GM20431 (cell line): ENCODE measurements around the gene TTC28.
"Not testable (repeated sequence)": the region's sequence is repeated elsewhere in the genome, so short reads cannot be mapped to it uniquely, and the experiment has no call there.

ENCODE experiments used
- in situ Hi-C: fragments of 300-500 bp; cut with MseI, MboI; formaldehyde crosslinking; loops from one replicate; pipeline ENCODE4 v1.15.0; 2020; ENCODE audit warnings: low sequenced_read_pairs; ENCODE audit not compliant: unreplicated experiment

TTC28 gene

GRCh38 chr22:28678778-28679610 lies 646 bp downstream of the TTC28 start:
- in situ Hi-C loops, result not testable (repeated sequence)

- in situ Hi-C loops, result not testable (repeated sequence)
Measured at GRCh38 chr22:28678170-28678569, 1.5 kb downstream of the TTC28 start.

- in situ Hi-C loops, result no loop called here
Measured at GRCh38 chr22:28674121-28674563, 5.5 kb downstream of the TTC28 start.

GRCh38 chr22:28670756-28671155 lies 8.9 kb downstream of the TTC28 start:
- in situ Hi-C loops, result no loop called here

GRCh38 chr22:28670161-28670560 lies 9.5 kb downstream of the TTC28 start:
- in situ Hi-C loops, result no loop called here

GRCh38 chr22:28669387-28669786 lies 10.3 kb downstream of the TTC28 start:
- in situ Hi-C loops, result no loop called here

- in situ Hi-C loops, result not testable (repeated sequence)
Measured at GRCh38 chr22:28663569-28663942, 16.1 kb downstream of the TTC28 start.

GRCh38 chr22:28658448-28658847 lies 21.2 kb downstream of the TTC28 start:
- in situ Hi-C loops, result no loop called here

GRCh38 chr22:28656181-28656580 lies 23.5 kb downstream of the TTC28 start:
- in situ Hi-C loops, result no loop called here

GRCh38 chr22:28650463-28650862 lies 29.2 kb downstream of the TTC28 start:
- in situ Hi-C loops, result no loop called here

- in situ Hi-C loops, result no loop called here
Measured at GRCh38 chr22:28648792-28649191, 30.8 kb downstream of the TTC28 start.

GRCh38 chr22:28647216-28647615 lies 32.4 kb downstream of the TTC28 start:
- in situ Hi-C loops, result no loop called here

GRCh38 chr22:28639321-28639720 lies 40.3 kb downstream of the TTC28 start:
- in situ Hi-C loops, result no loop called here

GRCh38 chr22:28637225-28637624 lies 42.4 kb downstream of the TTC28 start:
- in situ Hi-C loops, result no loop called here

- in situ Hi-C loops, result no loop called here
Measured at GRCh38 chr22:28630177-28630574, 49.5 kb downstream of the TTC28 start.

GRCh38 chr22:28629420-28630176 lies 50.0 kb downstream of the TTC28 start:
- in situ Hi-C loops, result no loop called here

GRCh38 chr22:28628766-28629165 lies 50.9 kb downstream of the TTC28 start:
- in situ Hi-C loops, result no loop called here

GRCh38 chr22:28627791-28628190 lies 51.8 kb downstream of the TTC28 start:
- in situ Hi-C loops, result no loop called here

- in situ Hi-C loops, result loop anchor here (25.0 kb wide), 3 partner anchors 217 to 617 kb away; no protein-coding TSS in a partner anchor
Measured at GRCh38 chr22:28620244-28620922, 59.3 kb downstream of the TTC28 start.

GRCh38 chr22:28619236-28619635 lies 60.4 kb downstream of the TTC28 start:
- in situ Hi-C loops, result loop anchor here (25.0 kb wide), 3 partner anchors 218 to 618 kb away; no protein-coding TSS in a partner anchor
